ENCODE results near the gene LSAMP.
"Not testable (repeated sequence)": the region's sequence is repeated elsewhere in the genome, so short reads cannot be mapped to it uniquely, and the experiment has no call there.

Gene LSAMP

DNA sequence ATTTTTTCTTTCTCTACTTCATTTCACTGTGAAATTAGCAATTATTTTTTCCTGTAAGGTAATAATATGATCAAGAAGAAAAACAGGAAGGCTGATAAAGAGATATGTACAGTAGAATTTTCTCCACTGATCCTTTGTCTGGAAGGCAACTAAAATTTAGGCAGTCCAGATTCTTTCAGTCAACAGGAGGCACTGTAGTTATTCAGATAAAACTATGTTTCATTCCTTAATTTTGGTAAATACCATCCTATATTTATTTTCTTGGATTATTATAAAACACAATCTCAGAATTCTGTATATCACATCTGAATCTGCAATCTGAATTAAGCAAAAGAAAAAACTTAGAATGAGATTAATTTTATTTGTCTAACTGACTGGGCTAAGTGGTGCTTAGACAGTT lies 343.2 kb downstream of the LSAMP start:
- DNase-seq: no peak

DNA sequence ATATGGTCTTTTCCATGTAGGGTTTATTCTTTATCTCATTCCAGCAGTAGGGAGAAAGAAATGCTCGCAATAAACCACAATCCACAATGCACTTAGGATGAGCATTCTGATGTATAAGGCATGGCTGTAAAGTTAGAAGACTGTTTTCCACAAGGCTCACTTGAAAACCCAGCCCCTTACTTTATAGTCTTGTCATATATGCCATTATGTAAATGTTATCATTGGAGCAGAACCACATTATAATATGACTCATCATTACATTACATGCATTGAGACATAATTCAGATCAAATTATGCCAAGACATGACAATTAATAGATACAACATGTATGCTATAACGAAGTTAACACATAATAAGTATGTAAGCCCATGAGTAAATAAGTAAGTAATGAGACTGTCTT lies 348.1 kb downstream of the LSAMP start:
- no peak for DNase-seq

DNA sequence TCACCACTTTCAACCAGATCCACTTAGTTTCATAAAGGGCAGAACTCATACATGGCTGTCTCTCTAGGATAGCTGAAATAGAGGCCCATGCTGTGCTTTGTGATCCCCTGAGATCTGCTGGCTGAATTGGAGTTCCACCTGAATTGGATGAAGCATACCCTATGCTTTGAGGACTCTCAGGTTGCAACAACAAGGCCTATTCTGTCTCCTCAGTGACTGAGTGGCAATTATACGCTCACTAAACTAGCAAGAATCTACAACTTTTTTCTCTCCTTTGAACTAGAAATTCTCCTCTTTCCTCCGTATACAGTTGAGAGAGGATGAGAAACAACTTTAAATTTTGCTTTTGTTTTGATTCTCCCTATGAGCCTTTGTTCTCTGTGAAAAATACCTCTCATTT lies 348.7 kb downstream of the LSAMP start:
- no peak for DNase-seq

DNA sequence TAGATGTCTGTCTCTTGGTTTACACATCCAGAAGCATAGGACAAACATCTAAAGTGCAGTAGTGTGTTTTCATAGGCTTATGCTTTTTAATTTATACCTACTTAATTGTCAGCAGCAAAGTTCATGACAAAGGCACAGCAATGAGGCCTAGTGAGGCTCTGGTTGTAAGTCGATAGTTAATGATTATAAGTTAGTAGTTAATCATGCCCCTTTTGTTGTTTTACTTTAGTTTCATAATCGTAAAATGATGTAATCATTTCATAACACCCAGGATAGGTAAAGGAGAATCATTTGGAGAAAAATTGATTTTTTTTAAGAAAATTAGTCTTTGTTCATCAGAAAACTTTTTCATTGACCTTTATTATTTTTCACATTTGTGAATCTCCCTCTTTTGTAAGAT lies 351.9 kb downstream of the LSAMP start:
- DNase-seq: no peak

DNA sequence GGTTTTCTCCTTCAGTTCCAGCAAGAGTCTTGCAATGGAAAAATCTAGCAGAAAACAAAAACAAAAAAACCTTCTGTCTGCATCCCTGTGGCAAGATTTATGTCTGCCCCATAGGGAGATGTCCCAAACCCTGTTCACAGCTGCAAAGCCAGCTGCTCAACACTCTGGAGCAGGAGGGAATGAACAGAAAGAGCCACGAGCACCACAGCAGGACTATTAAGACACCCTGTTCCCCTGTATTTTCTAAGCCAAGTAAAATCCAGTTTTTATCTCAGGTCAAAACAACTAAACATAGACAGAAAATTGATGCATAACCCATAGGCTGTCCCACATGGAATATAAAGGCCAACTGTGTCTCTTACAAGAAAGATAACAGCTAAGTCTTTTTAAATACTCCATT lies 357.9 kb downstream of the LSAMP start:
- DNase-seq: no peak

DNA sequence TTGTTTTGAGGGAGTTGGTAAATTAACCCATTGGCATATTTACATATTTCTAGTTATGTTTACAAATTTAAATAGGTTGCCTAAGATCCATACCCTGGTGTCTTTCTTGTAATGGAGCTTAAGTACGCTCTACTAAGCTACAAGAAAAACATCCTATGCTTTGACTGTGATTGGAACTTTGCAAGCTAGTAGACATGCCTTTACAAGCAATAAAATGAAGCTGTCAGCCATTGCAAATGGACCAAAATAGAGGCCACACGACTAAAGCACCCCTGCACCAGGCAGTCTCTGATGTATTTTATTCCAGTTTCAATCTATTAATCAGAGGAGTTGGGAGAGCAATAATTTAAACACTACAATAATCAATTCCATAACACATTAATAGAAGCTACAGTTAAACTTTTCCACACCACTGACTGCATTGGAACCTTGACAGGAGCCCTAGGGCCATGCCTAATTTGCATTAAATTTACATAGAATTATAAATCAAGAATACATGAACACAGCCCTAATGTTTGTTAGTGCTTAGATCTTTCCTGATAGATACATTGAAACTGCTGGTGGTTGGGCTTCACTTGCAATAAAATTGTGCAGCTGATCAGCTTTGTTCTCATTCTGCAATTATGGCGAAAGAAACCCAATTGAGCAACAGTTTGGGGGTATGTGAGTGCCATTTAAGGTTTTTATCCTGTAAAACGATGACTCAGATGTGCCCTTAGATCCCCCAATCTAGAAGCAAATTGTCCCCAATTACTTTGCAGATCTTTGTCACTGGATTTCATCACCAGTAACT lies 360.1 kb downstream of the LSAMP start:
- DNase-seq: no peak

DNA sequence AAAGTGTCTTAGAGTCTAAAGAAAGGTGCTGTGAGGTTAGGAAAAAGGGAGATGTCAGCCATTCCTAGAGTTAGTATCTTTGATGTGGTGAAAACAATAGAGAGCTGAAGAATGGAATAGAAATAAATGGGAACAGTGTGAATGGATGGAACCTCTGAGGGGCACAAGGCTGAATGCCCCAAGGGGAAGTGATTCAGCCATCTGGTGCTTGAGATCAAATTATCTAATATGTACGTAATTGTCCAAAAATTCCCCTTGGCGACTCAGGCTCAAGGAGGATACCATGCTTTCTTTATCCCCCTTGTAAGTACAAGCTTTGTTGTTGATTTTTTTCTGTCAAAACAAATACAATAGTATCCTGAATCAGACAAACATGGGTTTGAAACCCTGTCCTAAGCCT lies 361.6 kb downstream of the LSAMP start:
- DNase-seq: no peak

DNA sequence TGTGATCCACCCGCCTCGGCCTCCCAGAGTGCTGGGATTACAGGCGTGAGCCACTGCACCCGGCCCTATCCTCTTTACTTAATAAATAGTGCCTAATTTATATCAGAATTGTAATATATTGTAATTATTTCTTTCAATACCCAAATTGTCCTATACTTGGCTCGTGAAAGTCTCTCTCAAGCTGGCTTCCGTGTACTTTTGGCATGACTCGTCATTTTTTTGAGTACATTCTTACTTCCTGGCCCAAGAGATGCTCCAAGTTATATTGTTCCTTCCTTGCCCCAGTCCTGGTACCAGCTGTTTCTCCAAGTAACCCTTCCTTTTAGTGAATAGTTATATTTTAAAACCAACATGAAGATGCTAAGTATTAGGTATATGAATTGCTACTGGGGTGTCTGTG lies 366.7 kb downstream of the LSAMP start:
- DNase-seq: no peak

DNA sequence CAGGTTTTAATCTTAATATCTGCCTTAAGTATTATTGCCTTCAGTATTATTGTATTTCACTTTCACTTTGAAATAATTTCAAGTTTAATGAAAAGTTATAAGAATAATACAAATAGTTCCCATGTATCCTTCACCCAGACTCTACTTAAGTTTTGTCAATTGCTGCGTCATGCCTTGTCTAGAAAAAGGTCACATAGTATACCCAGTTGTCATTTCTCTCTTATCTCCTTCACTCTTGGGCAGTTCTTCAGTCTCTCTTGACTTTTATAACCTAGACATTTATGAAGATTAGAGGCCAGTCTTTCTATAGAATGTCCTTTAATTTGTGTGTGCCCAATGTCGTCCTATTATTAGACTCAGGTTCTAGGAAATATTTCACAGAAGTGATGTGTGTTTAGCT lies 367.7 kb downstream of the LSAMP start:
- DNase-seq: no peak

DNA sequence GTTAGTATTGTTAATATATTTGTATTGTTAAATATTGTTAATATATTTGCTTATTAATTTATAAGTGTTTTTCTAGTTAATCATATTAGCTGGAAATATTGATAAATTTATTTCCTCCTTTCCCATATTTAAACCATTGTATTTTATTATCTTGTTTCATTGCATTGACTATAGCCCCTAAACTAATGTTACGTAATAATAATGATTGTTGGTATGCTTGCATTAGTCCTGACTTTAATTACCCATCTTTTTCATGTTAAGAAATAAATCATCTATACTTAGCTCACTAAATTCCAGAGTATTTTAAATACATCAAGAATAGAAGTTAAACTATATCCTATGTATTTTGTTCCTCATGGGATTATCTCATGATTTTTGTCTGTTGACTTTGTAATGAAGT lies 368.2 kb downstream of the LSAMP start:
- no peak for DNase-seq

DNA sequence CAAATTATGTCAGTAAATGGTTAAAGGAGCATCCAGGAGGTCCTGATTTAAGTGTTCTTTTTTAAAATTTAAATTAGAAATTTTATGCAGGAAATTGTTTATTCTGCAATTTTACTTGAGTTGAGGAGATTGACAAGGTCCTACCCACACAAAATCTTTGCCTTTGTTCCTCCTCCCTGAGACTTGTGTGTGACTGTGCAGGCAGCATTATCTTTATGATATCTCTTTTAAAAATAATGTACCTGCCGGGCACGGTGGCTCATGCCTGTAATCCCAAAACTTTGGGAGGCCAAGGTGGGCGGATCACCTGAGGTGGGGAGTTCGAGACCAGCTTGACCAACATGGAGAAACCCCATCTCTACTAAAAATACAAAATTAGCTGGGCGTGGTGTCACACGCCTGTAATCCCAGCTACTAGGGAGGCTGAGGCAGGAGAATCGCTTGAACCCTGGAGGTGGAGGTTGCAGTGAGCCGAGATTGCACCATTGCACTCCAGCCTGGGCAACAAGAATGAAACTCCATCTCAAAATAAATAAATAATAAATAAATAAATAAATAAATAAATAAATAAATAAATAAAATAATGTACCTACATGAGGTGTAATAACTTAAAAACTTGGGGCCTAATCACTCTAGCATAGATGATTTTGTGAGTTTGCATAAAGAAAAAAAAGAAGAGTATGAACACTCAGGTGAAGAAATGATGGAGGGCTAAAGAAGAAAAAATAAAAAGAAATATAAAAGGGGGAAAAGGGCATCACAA lies 374.6 kb downstream of the LSAMP start:
- DNase-seq: not testable (repeated sequence)

DNA sequence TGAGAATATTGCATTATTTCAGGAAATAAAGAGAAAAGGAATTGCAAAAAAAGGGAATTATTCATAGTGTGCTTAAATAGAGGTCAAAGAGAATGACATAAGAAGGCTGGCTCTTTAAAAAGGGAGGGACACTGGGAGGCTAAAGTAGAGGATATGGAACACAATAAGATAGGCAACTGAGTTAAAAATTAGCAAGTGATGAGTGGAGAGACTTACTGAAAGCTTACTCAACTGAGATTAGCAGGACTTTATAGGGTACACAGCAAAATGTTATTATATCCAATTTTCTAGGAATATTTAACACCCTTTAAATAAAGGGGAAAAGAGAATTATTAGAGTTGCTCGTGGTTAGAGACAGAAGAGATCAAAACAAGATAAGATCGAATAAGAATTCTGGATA lies 375.2 kb downstream of the LSAMP start:
- DNase-seq: no peak

DNA sequence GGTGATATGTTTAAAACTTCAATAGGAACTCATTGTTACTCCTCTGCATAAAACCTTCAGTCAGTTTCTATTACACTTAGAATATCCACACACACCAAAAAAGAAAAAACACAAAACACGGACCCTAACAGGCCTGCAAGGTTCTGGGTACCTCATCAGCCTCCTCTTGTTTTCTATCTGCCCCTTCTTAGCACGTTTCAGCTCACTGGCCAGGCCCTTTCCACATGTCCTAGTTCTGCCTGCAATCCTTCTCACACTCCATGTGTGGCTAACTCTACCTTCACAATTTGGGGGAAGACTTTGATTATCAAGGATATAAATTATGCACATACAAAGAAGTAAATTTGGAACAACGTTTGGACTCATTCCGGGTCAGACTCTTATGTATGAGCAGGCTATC lies 376.3 kb downstream of the LSAMP start:
- no peak for DNase-seq

DNA sequence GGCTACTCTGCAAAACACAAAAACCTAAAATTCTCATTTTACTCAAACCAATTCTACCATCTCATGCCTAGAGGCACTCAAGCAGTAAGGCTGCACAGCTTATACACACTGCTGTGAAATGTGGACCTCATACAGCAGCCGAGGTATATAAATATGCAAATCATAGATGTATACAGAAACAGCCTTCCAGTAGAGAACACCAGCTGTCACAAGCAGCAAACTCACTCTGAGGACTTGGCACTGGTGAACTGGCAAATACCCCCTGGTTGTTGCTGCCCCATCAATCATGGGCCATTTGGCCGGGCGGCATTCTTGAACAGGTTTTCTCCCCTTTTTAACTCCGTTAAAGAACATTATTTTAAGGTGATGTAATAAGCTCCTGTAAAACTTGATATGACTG lies 378.0 kb downstream of the LSAMP start:
- no peak for DNase-seq

DNA sequence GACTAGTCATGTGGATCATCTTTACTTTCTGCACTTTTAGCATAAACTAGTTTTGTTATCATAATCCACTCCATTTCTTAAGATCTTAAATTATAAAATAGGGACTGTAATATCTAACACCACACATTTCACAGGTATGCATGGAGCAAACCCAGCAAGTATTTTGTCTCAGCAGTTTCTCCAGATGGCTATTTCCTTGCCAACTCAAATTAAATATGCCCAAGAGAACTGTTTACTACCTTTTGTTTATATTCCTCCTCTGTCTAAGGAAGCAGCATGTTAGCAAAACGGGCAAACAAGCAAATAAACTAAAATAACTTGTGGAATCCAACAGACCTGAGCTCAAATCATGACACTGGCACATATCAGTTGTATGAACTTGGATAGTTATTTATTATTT lies 379.8 kb downstream of the LSAMP start:
- no peak for DNase-seq

DNA sequence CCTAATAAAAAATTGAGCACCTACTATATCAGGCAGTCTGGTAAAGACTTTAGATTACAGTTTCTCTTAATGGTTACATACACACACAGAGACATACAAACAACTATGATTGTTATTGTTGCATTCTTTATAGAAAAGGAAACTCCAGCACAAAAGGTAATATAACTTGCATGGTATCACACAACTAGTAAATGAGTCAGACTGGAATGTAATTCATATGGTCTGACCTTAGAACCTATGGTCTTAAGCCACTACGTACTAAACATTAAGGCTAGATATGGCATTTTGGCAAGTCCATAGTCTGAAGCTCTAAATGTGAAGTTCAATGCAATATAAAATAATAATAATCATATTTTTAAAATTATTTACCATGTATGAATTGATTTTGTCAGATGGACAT lies 380.6 kb downstream of the LSAMP start:
- DNase-seq: no peak

DNA sequence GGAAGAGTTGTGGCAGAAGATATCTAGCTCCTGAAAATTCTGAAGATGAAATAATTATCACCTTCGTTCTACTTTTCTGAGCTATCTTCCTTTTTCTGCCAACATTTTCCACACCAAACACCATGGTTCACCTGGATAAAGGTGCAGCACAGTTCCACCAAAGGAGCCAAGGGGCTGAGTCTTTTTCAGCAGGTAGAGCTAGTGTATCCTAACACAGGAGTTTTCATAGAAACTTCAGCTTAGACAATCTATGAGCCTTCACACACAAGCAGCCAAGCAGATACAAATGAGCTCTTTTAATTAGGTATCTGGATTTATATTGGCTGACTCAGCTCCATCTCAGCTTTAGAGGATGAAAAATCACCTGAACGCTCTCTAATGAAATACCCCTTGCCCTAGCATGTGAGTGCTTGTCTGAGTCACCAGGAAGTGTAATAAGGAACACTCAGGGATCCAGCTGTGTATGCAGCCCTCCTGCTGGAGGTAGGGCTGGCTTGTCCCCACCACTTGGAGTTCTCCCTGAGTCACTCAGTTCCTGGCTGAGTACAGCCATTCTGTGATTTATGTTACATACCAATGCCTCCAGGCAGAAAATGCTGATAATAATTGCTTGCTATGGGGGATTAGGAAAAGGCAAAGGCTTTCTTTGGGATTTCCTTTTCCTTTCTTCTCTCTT lies 385.7 kb downstream of the LSAMP start:
- peak; percentile 22 for DNase-seq

DNA sequence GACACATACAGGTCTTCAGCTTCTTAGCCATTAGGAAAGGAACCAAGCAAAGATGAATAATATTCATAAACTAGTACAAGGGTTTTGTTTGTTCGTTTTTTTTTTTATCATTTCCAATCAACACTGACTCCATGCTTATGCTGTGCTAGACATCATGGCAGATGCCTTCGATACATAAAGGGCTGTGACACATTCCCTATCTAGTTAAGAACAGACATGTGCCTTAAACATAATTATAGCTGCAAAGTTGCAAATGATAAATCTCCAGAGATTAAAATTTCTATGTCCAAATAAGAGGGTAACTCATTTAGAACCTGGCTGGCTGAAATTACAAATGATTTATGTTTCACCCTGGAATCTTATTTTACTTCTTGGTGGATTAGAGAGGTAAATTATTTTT lies 386.4 kb downstream of the LSAMP start:
- DNase-seq: no peak

DNA sequence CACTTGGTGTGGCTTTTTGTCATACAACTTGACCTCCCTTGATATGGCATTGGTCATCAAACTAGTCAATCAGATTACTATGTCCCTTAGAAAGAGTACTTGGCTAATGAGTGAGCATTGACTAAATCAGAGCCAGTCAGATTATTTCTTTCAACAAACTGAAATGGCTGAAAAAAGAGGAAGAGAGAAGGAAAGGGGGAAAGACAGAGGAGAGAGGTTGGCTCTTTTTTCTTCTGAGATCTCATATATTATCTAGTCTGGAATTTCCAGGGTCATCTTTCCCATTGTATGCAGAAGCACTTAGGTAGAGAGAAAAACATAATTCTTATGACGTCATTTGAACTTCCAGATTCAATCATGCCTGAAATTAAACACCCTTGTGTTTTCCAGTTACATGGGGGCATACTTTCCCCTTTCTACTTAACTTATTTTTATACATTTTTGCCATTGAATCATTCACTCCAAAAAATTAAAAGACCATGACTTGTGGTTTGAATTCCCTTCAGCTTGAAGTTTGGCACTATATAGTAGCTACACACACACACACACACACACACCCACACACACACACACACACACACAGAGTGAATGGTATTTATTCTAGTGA lies 387.8 kb downstream of the LSAMP start:
- no peak for DNase-seq

DNA sequence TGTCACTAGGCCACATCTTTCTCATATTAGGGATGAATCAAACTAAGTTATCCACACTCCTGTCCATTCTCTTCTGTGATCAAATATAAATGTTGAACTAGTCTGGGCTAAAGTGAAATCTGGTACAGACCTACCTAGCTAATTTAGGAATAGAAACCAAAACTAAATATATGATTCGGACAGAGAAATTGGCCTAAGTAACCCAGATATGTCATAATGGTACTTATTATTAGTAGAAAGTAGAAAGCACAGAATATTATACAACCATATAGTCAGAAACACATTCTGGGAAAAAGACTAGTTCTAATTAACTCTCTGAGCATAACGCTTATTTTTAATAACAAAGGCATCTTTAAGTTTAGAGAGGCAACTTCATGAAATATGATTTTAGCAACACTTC lies 389.0 kb downstream of the LSAMP start:
- no peak for DNase-seq

DNA sequence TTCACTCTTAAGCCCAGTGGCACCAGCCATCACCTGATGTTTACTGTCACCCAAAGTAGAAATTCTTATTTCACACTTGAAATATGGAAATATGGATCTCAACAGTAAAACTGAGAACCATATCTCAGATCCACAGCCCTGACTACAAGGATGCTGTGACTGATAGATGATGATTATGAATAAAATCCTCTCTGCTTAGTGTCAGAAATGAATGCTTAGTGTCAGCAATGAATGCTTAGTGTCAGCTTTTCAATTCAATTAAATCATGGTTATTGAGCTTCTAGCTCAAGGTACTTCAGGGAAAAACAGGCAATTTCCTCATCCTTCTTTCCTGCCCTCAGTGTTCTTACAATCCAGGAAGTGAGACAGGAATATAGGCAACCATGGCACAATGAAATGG lies 392.3 kb downstream of the LSAMP start:
- DNase-seq: no peak

DNA sequence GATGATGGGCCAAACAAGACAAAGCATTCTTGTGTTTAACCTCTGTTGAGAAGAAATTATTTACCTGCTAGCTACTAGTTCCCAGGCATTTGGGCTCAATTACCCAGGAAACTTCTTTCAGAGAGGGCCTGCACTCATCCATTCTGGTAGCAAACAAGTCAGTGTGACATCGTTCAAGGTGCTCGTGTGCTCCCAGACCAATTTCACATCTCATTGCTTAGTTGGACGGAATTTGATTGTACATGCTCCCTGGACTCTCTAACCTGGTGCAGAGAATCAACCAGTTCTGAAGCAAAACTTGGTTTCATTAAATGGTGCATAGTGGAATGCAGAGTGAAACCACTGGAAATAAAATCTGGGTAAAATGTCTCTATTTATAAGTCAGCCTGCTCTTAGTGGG lies 392.7 kb downstream of the LSAMP start:
- no peak for DNase-seq

DNA sequence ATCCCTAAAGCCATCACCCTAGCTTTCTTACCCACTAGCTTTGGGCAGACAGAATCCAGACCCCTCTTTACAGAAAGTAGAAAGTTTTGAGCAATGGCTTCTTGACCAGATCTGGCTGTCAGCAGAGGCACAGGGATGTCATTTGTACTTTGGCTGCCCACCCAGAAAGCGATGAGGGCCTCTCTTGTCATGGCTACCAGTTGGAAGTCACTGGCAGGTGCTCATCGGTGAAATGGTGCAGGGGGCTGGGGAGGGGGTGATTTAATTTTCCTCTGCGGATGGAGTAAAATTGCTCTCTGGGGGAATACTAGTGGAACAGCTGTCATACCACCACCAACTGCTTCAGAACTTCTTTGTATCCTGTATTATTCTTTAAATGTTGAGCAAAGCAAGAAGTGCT lies 393.7 kb downstream of the LSAMP start:
- no peak for DNase-seq

DNA sequence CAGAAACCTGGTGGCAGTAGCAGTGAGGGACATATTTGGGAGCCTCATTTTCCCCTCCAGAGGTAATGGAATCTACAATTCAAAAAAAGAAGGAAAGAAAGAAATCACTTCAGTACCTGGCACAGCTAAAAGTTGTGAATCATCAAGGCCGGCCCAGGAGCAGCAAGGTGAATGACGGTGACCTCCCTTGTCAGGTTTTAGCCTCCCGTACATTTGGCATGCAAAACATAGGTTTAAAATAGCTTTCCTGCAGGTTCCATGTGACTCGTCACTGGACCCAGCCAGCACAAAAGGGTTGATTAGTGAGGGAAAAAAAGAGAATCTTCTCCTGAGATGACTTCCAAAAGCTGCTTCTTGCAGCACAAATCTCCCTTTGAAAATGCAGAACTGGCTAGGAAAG lies 394.2 kb downstream of the LSAMP start:
- DNase-seq: no peak
